ENCODE results near the gene EBPL. TPM values are rescaled to one million over a fixed set of nuclear protein-coding genes. Genes with fewer than 3 reads are reported as not detected.

The EBPL gene
- polyA plus RNA-seq, 2 of the 4 experiments (the other 2 are of a cell fraction), result 53.1 to 95.0 TPM

- no peak for ATAC-seq
- no peak for TF ChIP-seq NFE2L2 (conservative IDR thresholded peaks at IDR 0.05; ENCODE audit: low read length)
- TF ChIP-seq ZC3H11A (IDR thresholded peaks at IDR 0.05), result no peak
- no peak for TF ChIP-seq REST (IDR thresholded peaks at IDR 0.05)
- no peak for TF ChIP-seq HOXB5 (CRISPR knock-in tag; IDR thresholded peaks at IDR 0.05)
- TF ChIP-seq CHD4 (IDR thresholded peaks at IDR 0.05; ENCODE audit: borderline replicate concordance), result no peak
- Histone ChIP-seq H3K27ac (no peak overlapping the region), H3K4me1 (0 out of 3 replicates have a peak, but pooled peaks cover 3% of the 10 kb centered on the region), H3K9me3 (no peaks in the 10 kb centered on the region), H3K4me2 (no peak overlapping the region), H3K4me3 (no peak overlapping the region)
- WGBS (ENCODE audit: missing lambda C conversion rate), result 93% methylated on average over 3 of the region's 3 CpGs
- no peak for FAIRE-seq
- ChIA-PET POLR2A (no interaction called here), CTCF (interaction anchor here (0.6 kb wide), 1 partner anchor 90 kb away, joined by 3 read pairs; no protein-coding TSS in a partner anchor)
- DNase-seq (ENCODE audit: low read depth in 1 of 2, low spot score in 1 of 2), result no peak
Measured at GRCh38 chr13:49697468-49697867, 6.2 kb upstream of the EBPL start.

- no peak for DNase-seq (ENCODE audit: low read depth in 1 of 2, low spot score in 1 of 2)
- ATAC-seq, result no peak
- no peak for TF ChIP-seq KDM1A (IDR thresholded peaks at IDR 0.05; ENCODE audit: low read depth)
- TF ChIP-seq HOXB13 (CRISPR knock-in tag; IDR thresholded peaks at IDR 0.05; ENCODE audit: low read depth), result no peak
- TF ChIP-seq NFE2L2 (conservative IDR thresholded peaks at IDR 0.05; ENCODE audit: low read length), result no peak
- TF ChIP-seq ELK1 (IDR thresholded peaks at IDR 0.05; ENCODE audit: low read depth, low read length), result no peak
- no peak for TF ChIP-seq RNF2 (IDR thresholded peaks at IDR 0.05; ENCODE audit: borderline replicate concordance, low read depth)
- no peak for TF ChIP-seq HDAC2 (IDR thresholded peaks at IDR 0.05)
- TF ChIP-seq RARB (CRISPR knock-in tag; IDR thresholded peaks at IDR 0.05), result no peak
- TF ChIP-seq ZC3H11A (IDR thresholded peaks at IDR 0.05), result no peak
- Histone ChIP-seq H3K9me3 (no peaks in the 10 kb centered on the region), H3K4me3 (no peak overlapping the region), H3K27ac (no peak overlapping the region), H3K4me2 (no peak overlapping the region), H3K4me1 (peaks cover 14% of the 10 kb centered on the region; the same call in 2 of the 3 replicates)
- no peak for FAIRE-seq
- WGBS (ENCODE audit: missing lambda C conversion rate), result 90% methylated on average over 1 of the region's 1 CpG
- CTCF ChIA-PET, result interaction anchor here (1.0 kb wide), 1 partner anchor 24 kb away, joined by 3 read pairs; no protein-coding TSS in a partner anchor
- POLR2A ChIA-PET, result no interaction called here
Measured at GRCh38 chr13:49694446-49694845, 3.2 kb upstream of the EBPL start.

GRCh38 chr13:49693877-49694276 is 2.6 kb upstream of the EBPL start:
- ATAC-seq (no peak), DNase-seq (ENCODE audit: low read depth in 1 of 2, low spot score in 1 of 2) (no peak), FAIRE-seq (no peak)
- Histone ChIP-seq H3K4me3 (no peak overlapping the region), H3K4me1 (peaks cover 16% of the 10 kb centered on the region; the same call in 2 of the 3 replicates), H3K4me2 (no peak overlapping the region), H3K9me3 (no peaks in the 10 kb centered on the region), H3K27ac (no peak overlapping the region)
- POLR2A ChIA-PET, result interaction anchor here (0.6 kb wide), 1 partner anchor 98 kb away, joined by 6 read pairs; the partner anchor contains the start of gene KPNA3
- CTCF ChIA-PET, result no interaction called here
- WGBS (ENCODE audit: missing lambda C conversion rate), result 93% methylated on average over 3 of the region's 3 CpGs
- TF ChIP-seq HOXB5 (CRISPR knock-in tag; IDR thresholded peaks at IDR 0.05), result no peak
- no peak for TF ChIP-seq HOXA7 (CRISPR knock-in tag; IDR thresholded peaks at IDR 0.05)
- TF ChIP-seq ELK1 (IDR thresholded peaks at IDR 0.05; ENCODE audit: low read depth, low read length), result no peak
- no peak for TF ChIP-seq TP53 (CRISPR knock-in tag; IDR thresholded peaks at IDR 0.05)
- no peak for TF ChIP-seq POLR2A (IDR thresholded peaks at IDR 0.05; ENCODE audit: low read length)
- TF ChIP-seq POLR2AphosphoS2 (conservative IDR thresholded peaks at IDR 0.05; ENCODE audit: low read length), result no peak
- TF ChIP-seq REST (IDR thresholded peaks at IDR 0.05), result no peak
- TF ChIP-seq HMGXB4 (CRISPR knock-in tag; IDR thresholded peaks at IDR 0.05; ENCODE audit: borderline replicate concordance), result no peak
- no peak for TF ChIP-seq PBX3 (IDR thresholded peaks at IDR 0.05)
- no peak for TF ChIP-seq CBX2 (IDR thresholded peaks at IDR 0.05; ENCODE audit: borderline replicate concordance, low read depth)
- TF ChIP-seq EHF (CRISPR knock-in tag; IDR thresholded peaks at IDR 0.05), result no peak
- no peak for TF ChIP-seq HOXB13 (CRISPR knock-in tag; IDR thresholded peaks at IDR 0.05; ENCODE audit: low read depth)
- no peak for TF ChIP-seq EP300 (IDR thresholded peaks at IDR 0.05)

Measured in A549 (cell line).